Renal pelvis (tissue), 4 donors: ENCODE measurements around the gene DSCAM. TPM values are rescaled to one million over a fixed set of nuclear protein-coding genes. Genes with fewer than 3 reads are reported as not detected.

ENCODE experiments used
- DNase-seq: peaks from one replicate; pipeline ENCODE4 v3.0.0-alpha.2; 2013
- polyA plus RNA-seq, 3 donors: library from polyadenylated mRNA; unstranded; fragments of 120-200 nt; gene quantifications; one replicate each; pipeline ENCODE4 v1.2.1, GENCODE V29; 2013; ENCODE audit not compliant: insufficient read length in 3 of 3

DSCAM gene
- polyA plus RNA-seq, 3 donors: 0.07 to 0.13 (median 0.08) TPM

DNA sequence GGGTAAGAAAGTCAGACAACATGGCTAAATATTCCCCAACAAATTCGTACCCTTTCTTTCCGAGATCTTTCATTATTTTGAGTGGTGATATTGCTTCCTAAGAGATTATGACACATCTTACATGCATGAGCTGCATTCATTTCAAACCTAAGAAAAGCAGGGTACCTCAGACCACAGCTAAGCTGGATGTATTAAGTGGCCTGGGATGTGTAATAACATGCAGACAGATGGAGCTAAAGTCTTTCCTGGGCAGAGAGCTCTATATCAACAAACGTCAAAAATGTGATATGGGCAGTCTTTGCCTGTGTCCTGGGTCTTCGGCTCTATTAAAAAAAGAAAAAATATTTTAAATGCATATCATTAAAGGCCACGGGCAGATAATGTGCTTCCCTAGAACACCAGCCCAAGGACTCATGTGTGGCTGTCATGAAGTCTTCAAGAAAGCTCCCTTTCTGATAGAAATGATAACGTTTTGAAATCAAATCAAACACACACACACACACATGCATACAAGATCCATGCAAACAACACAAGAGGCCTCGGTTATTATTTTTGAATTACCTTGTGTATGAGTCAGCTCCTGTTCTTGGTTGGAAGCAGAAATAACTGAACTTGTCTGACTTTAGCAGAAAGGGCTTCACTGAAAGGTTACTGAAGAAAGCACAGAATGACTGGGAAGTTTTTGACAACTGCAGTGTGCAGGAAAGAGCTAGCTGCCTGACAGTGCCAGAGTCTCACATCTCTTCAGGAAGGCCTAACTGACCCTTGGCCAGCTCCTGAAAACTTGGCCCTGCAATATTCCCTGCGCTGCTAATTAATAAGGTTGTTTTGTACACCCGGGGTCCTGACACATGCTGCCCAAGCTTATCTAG is 231.2 kb downstream of the DSCAM start:
- DNase-seq: no peak

- no peak for DNase-seq
Measured at GRCh38 chr21:40613546-40614030, 233.4 kb downstream of the DSCAM start.

GRCh38 chr21:40610345-40610744 is 236.6 kb downstream of the DSCAM start:
- DNase-seq: no peak

DNA sequence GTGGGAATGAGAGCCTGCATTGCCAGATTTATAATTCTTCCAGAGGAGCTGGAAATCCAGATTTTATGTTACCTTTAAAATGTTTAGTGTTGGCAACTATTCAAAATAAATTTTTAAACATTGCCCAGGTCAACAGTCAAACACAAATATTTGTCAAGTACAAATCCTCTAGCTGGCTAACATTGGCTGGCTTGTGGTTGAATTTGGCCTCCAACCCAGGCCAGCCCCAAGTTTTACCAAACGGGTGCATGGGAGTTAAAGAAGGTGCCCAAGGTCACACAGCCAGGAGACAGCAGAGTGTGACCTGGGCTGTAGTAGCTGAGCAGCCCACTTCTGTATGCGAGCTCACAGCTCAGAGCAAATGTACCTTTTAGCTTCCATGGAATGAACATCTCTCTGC is 240.6 kb downstream of the DSCAM start:
- DNase-seq: no peak

GRCh38 chr21:40605094-40605493 is 241.9 kb downstream of the DSCAM start:
- DNase-seq: no peak

GRCh38 chr21:40603774-40604173 is 243.2 kb downstream of the DSCAM start:
- no peak for DNase-seq

DNA sequence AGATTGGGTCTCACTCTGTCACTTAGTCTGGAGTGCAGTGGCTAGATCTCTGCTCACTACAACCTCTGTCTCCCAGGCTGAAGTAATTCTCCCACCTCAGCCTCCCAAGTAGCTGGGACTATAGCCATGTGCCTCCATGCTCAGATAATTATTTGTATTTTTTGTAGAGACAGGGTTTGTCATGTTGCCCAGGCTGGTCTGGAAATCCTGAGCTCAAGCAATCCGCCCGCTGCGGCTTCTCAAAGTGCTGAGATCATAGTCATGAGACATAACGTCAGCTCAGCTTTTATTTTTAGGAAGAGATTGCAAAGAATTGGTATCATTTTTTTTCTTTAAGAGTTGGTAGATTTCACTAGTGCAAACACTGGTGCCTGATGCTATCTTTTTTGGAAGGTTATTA is 244.9 kb downstream of the DSCAM start:
- DNase-seq: no peak

- no peak for DNase-seq
Measured at GRCh38 chr21:40595806-40596205, 251.2 kb downstream of the DSCAM start.

DNA sequence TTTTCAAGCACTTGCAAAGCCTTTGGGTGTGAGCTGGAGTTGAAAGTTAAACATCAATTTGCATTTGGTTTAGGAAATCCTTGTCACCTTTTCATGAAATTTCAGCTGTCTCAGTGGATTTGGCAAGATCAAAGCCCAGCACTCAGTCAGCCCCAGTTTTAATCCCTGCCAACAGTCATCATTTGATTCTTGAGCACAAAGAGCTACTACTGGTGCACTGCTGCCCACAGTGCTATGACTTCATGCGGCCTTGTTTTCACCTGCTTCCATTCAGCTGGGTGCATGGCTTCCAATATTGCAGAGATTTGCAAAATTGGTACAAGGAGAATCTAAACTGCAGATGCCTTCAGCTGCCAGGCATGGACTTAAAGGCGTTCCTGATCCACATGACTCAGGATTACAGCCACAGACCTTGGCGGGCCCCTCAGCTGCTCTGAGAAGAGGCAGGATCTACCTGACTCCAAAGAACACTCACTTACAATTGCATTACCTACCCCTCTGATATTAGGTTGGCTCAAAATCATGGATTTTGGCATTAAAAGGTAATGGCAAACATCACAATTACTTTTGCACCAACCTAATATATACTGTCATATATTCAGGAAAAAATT is 259.1 kb downstream of the DSCAM start:
- no peak for DNase-seq

GRCh38 chr21:40586575-40586974 is 260.4 kb downstream of the DSCAM start:
- no peak for DNase-seq

DNA sequence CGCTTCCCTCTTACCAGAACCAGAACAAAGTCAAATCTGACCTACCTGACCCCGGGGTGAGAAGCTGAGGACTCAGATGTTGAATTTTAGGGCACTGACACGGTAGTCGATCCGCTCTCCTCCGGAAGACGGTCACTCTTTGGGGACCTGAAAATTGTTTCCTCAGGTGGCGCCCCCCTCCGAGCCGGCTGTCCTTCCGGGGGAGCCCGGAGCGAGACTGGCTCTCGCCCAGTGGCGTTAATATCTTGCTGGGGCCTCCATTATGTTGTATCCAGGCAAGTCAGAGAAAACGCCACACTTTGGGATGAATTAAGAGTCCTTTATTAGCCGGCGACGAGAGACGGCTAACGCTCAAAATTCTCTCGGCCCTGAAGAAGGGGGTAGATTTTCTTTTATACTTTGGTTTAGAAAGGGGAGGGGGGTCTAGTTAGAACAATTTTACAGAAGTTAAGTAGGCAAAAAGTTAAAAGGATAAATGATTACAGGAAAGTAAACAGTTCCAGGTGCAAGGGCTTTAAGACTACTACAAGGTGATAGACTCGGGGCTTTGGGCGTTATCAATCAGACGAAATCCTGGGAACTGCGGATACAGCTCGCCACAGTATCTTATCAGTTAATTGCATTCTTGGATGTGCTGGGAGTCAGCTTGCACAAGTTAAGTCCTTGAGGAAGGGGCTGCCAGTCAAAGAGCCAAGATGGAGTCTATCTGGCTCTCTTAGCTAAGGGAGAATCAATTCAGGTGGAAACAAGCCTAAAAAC is 269.5 kb downstream of the DSCAM start:
- DNase-seq: no peak

- DNase-seq: no peak
Measured at GRCh38 chr21:40575976-40576375, 271.0 kb downstream of the DSCAM start.

DNA sequence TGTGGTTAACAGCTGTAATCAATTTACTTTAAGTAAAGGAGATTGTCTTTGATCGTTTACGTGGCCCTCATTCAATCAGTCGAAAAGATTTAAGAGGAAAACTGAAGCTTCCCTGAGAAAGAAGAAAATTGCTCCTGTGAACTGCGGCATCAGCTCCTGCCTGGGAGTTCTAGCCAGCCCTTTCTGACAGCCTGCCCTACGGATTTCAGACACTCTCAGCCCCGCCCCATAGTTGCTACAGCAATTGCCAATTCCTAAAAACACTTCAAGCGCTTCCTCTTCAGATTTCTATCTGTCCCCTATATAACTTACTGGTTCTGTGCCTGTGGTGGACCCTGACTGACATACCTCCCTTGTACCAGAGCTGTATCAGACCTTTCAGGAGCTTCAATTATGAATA is 277.6 kb downstream of the DSCAM start:
- DNase-seq: no peak

- no peak for DNase-seq
Measured at GRCh38 chr21:40568807-40569206, 278.2 kb downstream of the DSCAM start.

GRCh38 chr21:40567501-40567900 is 279.5 kb downstream of the DSCAM start:
- no peak for DNase-seq

GRCh38 chr21:40566486-40566885 is 280.5 kb downstream of the DSCAM start:
- no peak for DNase-seq

DNA sequence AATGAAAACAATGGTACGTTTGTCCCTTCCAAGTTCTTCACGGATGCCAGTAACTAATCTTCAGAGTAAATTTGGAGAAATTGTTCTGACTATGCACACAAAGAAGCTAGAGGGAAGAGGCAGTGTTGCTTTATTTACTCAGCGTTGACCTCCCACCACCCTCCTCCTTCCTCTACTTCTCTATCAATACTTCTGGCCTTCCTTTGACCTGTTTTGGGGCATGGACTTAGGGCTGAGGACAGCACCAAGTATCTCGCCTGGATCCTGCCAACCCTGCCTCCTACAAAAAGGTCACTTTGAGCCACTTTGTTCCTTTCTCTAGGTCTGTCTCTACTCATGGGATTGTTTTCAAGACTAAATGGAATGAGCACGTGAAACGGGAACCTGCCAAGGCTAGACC is 282.6 kb downstream of the DSCAM start:
- DNase-seq: no peak

- no peak for DNase-seq
Measured at GRCh38 chr21:40563900-40564299, 283.1 kb downstream of the DSCAM start.

DNA sequence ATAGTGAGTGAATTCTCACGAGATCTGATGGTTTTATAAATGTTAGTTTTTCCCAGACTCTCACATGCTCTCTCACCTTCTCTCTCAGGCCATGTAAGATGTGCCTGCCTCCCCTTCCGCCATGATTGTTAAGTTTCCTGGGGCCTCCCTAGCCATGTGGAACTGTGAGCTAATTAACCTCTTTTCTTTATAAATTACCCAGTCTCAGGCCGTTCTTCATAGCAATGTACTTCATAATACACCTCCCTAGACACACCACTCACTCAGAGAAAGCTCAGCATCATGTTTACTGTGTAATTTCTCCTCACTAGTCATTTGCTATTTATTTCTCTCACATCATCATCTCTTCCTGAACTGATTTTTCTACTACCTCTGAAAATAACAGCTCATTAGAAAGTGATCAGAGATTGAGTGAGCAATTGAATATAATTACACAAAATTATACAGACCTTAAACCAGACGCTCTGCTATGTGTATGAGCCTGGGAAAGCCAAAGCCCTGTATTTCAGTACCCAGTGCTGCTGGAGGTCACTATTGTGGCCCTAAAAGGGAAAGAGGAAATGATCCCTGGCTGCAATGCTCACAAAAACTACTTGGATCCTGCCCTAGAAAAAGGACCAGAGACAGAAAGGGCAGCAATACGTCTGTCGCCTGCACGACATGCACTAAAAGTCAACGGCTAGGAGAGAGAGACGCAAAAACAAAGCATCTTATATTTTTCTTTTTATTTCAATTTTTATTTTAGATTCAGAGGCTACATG is 284.5 kb downstream of the DSCAM start:
- no peak for DNase-seq

- no peak for DNase-seq
Measured at GRCh38 chr21:40556442-40556968, 290.5 kb downstream of the DSCAM start.

DNA sequence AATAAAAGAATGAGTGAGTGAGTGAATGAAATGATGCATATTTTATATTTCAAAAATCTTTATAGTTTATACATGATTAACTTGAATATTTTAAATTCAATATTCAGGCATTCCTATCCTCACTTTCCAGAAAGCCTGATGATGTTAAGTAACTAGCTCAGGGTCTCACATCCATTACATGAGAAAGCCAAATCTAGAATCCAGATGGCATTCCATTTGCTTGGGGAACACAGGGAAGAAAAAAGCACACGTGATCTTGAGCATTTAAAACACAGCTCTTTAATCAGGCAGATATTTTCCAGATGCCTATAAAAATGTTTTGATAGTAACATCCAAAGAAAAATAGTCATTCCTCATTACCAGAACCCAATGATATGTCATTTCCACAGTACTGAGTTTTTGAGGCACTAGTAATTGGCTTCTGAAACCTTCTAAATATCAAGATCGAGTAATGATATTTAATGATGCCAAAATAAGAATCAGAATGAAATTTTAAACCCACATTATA is 291.9 kb downstream of the DSCAM start:
- no peak for DNase-seq
